SH-SY5Y (cell line): ENCODE results near the gene FRMD4A.

Source experiments
- GATA2 ChIP-seq: IDR thresholded peaks from 2 replicates; pipeline ENCODE4 v1.6.1; 2011; ENCODE audit warnings: mild to moderate bottlenecking, low read depth, low read length
- GATA3 ChIP-seq: IDR thresholded peaks from 2 replicates; pipeline ENCODE4 v1.6.1; 2011; ENCODE audit warnings: low read depth, mild to moderate bottlenecking, low read length, moderate library complexity

The FRMD4A gene

DNA sequence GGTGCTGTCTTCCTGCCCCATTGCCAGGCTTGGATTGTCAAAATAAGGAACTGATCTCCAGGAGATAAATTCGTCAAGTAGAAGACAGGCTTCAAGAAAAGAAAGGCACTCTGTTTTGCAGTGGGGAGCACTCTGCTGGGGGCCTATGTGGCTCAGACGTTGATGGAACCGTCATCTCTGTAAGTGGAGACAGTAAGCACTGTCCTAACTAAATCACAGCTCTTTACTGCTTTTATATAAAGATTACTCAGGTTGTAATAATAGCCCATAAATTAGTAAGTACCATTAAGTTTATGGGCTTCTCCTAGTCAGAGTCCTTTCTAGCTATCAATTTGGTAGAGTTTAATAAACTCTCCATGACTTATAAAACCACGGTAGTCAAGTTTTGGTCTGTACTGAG lies 249.9 kb downstream of the FRMD4A start:
- no peak for TF ChIP-seq GATA3
- no peak for TF ChIP-seq GATA2

GRCh38 chr10:14077430-14077829 lies 253.3 kb downstream of the FRMD4A start:
- TF ChIP-seq GATA3 (no peak), GATA2 (no peak)

DNA sequence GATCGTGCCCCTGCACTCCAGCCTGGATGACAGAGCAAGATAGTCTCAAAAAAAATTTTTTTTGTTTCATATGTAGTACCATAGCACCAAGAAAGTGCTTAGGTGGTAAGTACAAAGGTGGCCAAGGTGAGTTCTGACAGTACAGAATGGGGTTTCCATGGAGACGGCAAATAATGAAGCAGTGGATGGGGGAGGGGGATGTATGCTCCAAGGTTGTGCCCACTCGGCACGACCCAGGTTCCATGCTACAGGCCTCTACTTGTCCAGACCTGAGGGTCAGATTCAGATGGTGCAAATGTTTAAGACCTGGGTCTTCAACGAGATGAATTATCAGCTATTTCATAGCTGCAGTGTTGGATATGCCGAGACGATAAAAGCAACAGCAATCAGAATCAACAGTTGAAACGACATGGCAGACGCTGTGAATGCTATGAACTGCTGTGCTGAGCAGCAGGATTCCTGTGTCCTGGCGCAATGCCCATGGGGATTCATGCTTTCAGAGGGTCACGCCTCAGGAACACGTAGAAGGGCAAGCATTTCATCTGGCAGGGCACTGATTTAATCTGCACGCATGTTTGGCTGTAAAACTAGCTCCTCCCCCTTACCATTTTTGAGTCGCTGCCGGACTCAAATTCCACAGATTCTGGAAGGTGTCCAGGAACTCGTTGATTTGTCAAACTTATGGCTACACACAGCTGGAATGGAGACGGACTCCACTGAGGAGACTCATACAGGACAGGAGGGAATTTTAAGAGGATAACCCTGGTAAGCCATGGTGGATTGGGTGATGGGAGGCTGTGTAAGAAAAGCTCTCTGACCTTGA lies 256.5 kb downstream of the FRMD4A start:
- TF ChIP-seq GATA3 (no peak; the same call in 1 of the 2 replicates), GATA2 (peak; percentile 92)

DNA sequence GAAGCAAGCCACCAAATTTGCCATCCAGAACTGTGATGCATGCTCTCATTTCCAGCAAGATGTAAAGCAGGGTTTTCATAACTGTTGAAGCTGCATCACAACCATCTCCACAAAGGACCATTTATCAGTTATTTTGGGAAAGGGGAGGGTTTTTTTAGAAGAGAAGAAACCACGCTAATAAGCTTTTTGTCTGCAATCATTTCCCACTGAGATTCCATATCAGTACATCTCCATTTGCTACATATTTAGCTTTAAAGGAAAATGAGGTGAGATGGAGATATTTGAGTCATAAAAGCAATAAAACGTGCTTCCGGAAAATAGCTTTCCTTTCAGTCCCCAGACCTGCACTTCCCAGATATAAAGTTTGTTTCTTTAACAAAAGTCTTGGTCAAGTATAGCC lies 258.2 kb downstream of the FRMD4A start:
- TF ChIP-seq GATA2 (no peak), GATA3 (no peak)

- TF ChIP-seq GATA2 (no peak), GATA3 (no peak)
Observed at GRCh38 chr10:14071956-14072355, 258.8 kb downstream of the FRMD4A start.

DNA sequence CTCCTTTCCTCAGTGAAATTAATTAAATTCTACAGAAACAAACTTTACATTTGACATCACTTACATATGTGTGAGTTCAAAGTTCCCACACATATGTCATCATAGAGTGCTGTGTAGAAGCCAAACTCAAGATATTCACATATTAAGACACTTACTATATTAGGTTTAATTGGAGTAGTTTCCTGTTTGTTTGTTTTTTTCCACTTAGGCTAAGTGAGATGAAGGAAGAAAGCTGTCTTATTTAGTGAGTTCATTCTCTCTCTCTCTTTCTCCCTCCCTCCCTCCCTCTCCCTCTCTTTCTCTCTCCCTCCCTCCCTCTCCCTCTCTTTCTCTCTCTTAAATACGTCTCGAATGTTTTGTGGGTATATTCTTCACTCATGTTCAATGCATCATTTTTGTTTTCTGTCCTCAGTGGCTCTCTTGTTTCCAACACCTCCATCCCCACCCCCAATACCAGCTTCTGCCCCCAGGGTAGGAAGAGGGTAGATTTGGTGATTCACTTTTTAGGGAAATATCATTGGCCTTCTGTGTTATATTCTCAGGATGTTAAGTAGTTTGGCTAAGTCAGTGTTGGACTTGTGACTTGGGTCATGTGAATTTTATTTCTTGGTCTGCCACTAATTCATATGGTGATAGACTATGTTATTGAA lies 262.0 kb downstream of the FRMD4A start:
- no peak for TF ChIP-seq GATA3
- TF ChIP-seq GATA2 = no peak

GRCh38 chr10:14066106-14066505 lies 264.6 kb downstream of the FRMD4A start:
- no peak for TF ChIP-seq GATA2
- no peak for TF ChIP-seq GATA3

GRCh38 chr10:14063531-14064285 lies 267.0 kb downstream of the FRMD4A start:
- TF ChIP-seq GATA3 (no peak), GATA2 (no peak)

DNA sequence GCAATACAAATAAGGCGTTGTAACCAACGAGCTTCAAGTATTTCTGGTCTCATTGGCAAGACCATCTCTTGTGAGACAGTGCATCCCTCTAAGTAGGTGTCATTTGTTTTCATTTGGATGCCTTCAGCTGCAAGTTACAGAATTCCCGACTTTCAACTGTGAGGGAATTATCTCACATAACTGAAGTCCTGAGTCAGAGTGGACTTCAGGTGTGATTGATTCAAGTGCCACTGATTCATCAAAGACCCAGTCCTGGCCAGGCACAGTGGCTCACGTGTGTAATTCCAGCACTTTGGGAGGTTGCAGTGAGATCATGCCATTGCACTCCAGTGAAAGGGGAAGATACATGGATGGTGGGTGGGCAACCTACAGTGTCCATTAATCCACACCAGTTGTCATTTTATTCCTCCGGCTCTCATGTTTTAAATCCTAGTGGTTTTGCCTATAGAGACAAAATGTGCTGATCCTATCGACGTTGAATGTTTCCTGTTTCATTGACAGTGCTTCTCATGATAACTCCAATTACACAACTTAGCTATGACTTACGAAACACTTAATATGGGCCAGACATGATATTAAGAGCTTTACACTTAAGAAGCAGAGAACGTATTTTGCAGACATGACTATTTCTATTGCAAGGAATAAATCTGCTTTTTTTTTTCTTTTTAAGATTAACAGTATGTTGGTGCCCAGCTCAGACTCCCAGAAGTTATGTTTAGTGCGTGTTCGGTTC lies 268.0 kb downstream of the FRMD4A start:
- TF ChIP-seq GATA2 = no peak
- no peak for TF ChIP-seq GATA3

GRCh38 chr10:14060320-14061070 lies 270.2 kb downstream of the FRMD4A start:
- no peak for TF ChIP-seq GATA3
- no peak for TF ChIP-seq GATA2

GRCh38 chr10:14056610-14057332 lies 274.0 kb downstream of the FRMD4A start:
- TF ChIP-seq GATA3 (no peak), GATA2 (no peak)

- no peak for TF ChIP-seq GATA3
- no peak for TF ChIP-seq GATA2
Observed at GRCh38 chr10:14052931-14053330, 277.8 kb downstream of the FRMD4A start.
